Mammary epithelial cell (primary cell): ENCODE measurements around the gene ADGRE3.

Experiments
- EZH2 ChIP-seq: IDR thresholded peaks from 2 replicates; pipeline ENCODE4 v1.6.1; 2012; ENCODE audit warnings: low read length, inconsistent platforms, borderline replicate concordance
- TF ChIP-seq, protein P1 (sequence below), 2 donors: IDR thresholded peaks in 1 of 2; conservative IDR thresholded peaks in 1 of 2; 2 replicates each; pipeline ENCODE4 v1.5.1; 2011 to 2012; ENCODE audit warnings: inconsistent platforms in 2 of 2, low read length in 2 of 2, mild to moderate bottlenecking in 2 of 2, control low read depth in 1 of 2, low read depth in 1 of 2; ENCODE audit not compliant: insufficient read depth in 1 of 2; ENCODE audit errors: extremely low read depth in 1 of 2

GRCh38 chr19:14655726-14656125 is 18.9 kb downstream of the ADGRE3 start:
- TF ChIP-seq, protein P1, sequence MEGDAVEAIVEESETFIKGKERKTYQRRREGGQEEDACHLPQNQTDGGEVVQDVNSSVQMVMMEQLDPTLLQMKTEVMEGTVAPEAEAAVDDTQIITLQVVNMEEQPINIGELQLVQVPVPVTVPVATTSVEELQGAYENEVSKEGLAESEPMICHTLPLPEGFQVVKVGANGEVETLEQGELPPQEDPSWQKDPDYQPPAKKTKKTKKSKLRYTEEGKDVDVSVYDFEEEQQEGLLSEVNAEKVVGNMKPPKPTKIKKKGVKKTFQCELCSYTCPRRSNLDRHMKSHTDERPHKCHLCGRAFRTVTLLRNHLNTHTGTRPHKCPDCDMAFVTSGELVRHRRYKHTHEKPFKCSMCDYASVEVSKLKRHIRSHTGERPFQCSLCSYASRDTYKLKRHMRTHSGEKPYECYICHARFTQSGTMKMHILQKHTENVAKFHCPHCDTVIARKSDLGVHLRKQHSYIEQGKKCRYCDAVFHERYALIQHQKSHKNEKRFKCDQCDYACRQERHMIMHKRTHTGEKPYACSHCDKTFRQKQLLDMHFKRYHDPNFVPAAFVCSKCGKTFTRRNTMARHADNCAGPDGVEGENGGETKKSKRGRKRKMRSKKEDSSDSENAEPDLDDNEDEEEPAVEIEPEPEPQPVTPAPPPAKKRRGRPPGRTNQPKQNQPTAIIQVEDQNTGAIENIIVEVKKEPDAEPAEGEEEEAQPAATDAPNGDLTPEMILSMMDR (conservative IDR thresholded peaks at IDR 0.05 in 1 of 2, IDR thresholded peaks at IDR 0.05 in 1 of 2; ENCODE audit: extremely low read depth in 1 of 2, insufficient read depth in 1 of 2, low read depth in 1 of 2, low read length in 2 of 2) = no peak
- TF ChIP-seq EZH2 = no peak
